ENCODE measurements around the gene SPTAN1. TPM values are rescaled to one million over a fixed set of nuclear protein-coding genes. Genes with fewer than 3 reads are reported as not detected.

The SPTAN1 gene
- polyA plus RNA-seq, 1 donor from 2014 or later = 287 TPM

DNA sequence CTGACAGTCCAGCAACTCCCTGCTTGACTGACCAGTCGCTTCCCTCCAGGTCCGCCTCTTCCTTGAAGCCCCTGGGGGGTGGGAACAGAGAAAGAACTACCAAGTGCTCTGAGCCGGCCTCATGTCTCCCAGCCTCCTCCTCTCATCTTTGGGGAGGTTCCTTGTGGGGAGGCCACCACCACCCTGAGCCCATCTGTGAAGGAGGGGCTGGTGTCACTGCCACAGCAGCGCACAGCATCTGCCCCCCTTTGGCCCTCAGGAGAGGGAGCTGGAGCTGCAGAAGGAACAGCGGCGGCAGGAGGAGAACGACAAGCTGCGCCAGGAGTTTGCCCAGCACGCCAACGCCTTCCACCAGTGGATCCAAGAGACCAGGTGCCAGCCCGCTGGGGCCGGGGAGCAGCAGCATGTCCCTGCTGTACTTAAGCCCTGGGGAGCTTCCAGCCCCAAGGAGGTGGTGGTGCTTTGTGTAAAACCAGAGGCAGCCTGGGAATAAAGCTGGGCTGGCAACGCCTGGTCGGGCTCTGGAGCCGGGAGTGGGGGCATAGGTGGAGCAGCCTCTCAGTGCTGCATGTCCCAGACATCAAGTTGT lies 74.8 kb downstream of the SPTAN1 start:
- H3K9ac ChIP-seq (ENCODE audit: low read length) = no peak overlapping the region
- peaks cover 21% of the 10 kb centered on the region for H3K36me3 ChIP-seq (ENCODE audit: insufficient read depth, low read length)
- H3K27ac ChIP-seq (ENCODE audit: low read length) = no peak overlapping the region

DNA sequence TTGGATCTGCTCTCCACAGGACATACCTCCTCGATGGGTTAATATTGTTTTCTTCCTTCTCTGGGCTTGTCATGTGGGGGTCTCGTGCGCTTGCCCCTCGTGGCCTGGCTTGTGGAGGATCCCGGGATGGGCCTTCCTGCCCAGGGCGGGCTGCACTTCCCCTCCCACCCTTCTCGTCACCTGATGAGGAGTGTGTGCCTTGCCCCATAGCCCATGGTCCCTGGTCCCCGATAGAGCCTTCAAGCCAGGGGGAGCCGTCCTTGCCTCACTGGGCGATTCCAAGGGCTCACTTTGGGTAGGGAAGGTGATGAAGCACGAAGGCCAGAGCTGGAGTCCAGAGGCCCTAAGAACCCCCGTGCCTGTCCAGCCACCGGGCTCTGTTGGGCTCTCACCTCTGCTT lies 75.5 kb downstream of the SPTAN1 start:
- Histone ChIP-seq H3K27ac (ENCODE audit: low read length) (no peak overlapping the region), H3K4me3 (ENCODE audit: low read length) (no peak overlapping the region), H3F3A (ENCODE audit: insufficient read depth, low read length, poor library complexity, severe bottlenecking) (no peaks in the 10 kb centered on the region), H4K20me1 (ENCODE audit: insufficient read depth) (no peaks in the 10 kb centered on the region), H3K79me2 (replicated peaks; ENCODE audit: insufficient read depth, low read length) (no peaks in the 10 kb centered on the region), H3K4me2 (ENCODE audit: low read length) (no peak overlapping the region), H2AFZ (ENCODE audit: low read depth, low read length) (no peak overlapping the region), H3K9me3 (ENCODE audit: low read length) (no peaks in the 10 kb centered on the region), H3K9ac (ENCODE audit: low read length) (no peak overlapping the region), H3K27me3 (ENCODE audit: insufficient read depth, low read depth, low read length) (no peaks in the 10 kb centered on the region), H3K9me2 (ENCODE audit: insufficient read depth, low read length) (no peaks in the 10 kb centered on the region), H3K36me3 (ENCODE audit: insufficient read depth, low read length) (peaks cover 21% of the 10 kb centered on the region)
- no peak for TF ChIP-seq RAD21 (conservative IDR thresholded peaks at IDR 0.05)

More for the DNA sequence above, 74.8 kb downstream of the SPTAN1 start:
- H3K79me2 ChIP-seq (replicated peaks; ENCODE audit: insufficient read depth, low read length) = no peaks in the 10 kb centered on the region
- no peak overlapping the region for H3K4me2 ChIP-seq (ENCODE audit: low read length)
- H2AFZ ChIP-seq (ENCODE audit: low read depth, low read length) = no peak overlapping the region
- no peaks in the 10 kb centered on the region for H3F3A ChIP-seq (ENCODE audit: insufficient read depth, low read length, poor library complexity, severe bottlenecking)
- no peaks in the 10 kb centered on the region for H4K20me1 ChIP-seq (ENCODE audit: insufficient read depth)
- no peaks in the 10 kb centered on the region for H3K27me3 ChIP-seq (ENCODE audit: insufficient read depth, low read depth, low read length)
- TF ChIP-seq TAF1 (IDR thresholded peaks at IDR 0.05; ENCODE audit: low read depth) (no peak), SMC3 (conservative IDR thresholded peaks at IDR 0.05; ENCODE audit: poor library complexity) (no peak), MXI1 (conservative IDR thresholded peaks at IDR 0.05; ENCODE audit: poor library complexity, severe bottlenecking) (no peak), POLR2AphosphoS5 (IDR thresholded peaks at IDR 0.05) (no peak), EP300 (conservative IDR thresholded peaks at IDR 0.05; ENCODE audit: poor library complexity, severe bottlenecking) (no peak), RAD21 (conservative IDR thresholded peaks at IDR 0.05) (no peak)
- TF ChIP-seq, protein P1, sequence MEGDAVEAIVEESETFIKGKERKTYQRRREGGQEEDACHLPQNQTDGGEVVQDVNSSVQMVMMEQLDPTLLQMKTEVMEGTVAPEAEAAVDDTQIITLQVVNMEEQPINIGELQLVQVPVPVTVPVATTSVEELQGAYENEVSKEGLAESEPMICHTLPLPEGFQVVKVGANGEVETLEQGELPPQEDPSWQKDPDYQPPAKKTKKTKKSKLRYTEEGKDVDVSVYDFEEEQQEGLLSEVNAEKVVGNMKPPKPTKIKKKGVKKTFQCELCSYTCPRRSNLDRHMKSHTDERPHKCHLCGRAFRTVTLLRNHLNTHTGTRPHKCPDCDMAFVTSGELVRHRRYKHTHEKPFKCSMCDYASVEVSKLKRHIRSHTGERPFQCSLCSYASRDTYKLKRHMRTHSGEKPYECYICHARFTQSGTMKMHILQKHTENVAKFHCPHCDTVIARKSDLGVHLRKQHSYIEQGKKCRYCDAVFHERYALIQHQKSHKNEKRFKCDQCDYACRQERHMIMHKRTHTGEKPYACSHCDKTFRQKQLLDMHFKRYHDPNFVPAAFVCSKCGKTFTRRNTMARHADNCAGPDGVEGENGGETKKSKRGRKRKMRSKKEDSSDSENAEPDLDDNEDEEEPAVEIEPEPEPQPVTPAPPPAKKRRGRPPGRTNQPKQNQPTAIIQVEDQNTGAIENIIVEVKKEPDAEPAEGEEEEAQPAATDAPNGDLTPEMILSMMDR (IDR thresholded peaks at IDR 0.05; ENCODE audit: poor library complexity, severe bottlenecking) = no peak
- H3K4me3 ChIP-seq (ENCODE audit: low read length) = no peak overlapping the region
- no peaks in the 10 kb centered on the region for H3K9me3 ChIP-seq (ENCODE audit: low read length)
- H3K9me2 ChIP-seq (ENCODE audit: insufficient read depth, low read length) = no peaks in the 10 kb centered on the region

DNA sequence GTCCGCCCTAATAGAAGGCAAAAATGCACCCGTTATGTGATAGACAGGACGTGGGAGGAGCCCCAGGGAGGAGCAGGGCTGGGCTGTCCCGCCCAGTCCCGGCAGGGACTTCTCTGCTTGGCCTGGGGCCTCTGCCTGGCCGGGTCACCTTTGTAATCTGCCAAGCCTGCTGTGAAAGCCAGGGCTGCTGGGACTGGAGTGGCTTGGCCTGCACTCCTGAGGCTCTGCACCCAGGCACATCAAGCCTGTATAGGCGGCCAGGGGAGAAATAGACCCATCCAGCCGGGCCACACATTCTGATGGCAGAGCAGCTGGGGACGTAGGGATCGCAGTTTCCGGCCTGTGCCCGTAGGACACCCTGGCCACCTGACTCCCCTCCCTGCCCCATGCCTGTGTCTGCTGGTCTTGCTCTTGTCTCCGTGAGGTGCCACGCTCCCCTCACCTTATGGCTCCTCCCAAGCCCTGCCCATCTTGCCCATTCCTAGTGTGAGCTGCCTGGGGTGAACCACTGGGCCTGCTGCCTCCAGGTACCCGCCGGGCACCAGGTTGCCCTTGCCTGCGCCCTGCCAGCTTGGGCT lies 76.2 kb downstream of the SPTAN1 start:
- Histone ChIP-seq H2AFZ (ENCODE audit: low read depth, low read length) (no peak overlapping the region), H3K9me2 (ENCODE audit: insufficient read depth, low read length) (no peaks in the 10 kb centered on the region), H3K79me2 (replicated peaks; ENCODE audit: insufficient read depth, low read length) (no peaks in the 10 kb centered on the region), H3K9me3 (ENCODE audit: low read length) (no peaks in the 10 kb centered on the region), H3K4me2 (ENCODE audit: low read length) (no peak overlapping the region), H3F3A (ENCODE audit: insufficient read depth, low read length, poor library complexity, severe bottlenecking) (no peaks in the 10 kb centered on the region), H3K9ac (ENCODE audit: low read length) (no peak overlapping the region), H3K27ac (ENCODE audit: low read length) (no peak overlapping the region), H4K20me1 (ENCODE audit: insufficient read depth) (no peaks in the 10 kb centered on the region), H3K36me3 (ENCODE audit: insufficient read depth, low read length) (peaks cover 21% of the 10 kb centered on the region), H3K4me3 (ENCODE audit: low read length) (no peak overlapping the region), H3K27me3 (ENCODE audit: insufficient read depth, low read depth, low read length) (no peaks in the 10 kb centered on the region)
- TF ChIP-seq EZH2 (IDR thresholded peaks at IDR 0.05; ENCODE audit: borderline replicate concordance, insufficient read depth, low read length, poor library complexity, severe bottlenecking) (no peak), RAD21 (conservative IDR thresholded peaks at IDR 0.05) (no peak), MXI1 (conservative IDR thresholded peaks at IDR 0.05; ENCODE audit: poor library complexity, severe bottlenecking) (no peak), SMC3 (conservative IDR thresholded peaks at IDR 0.05; ENCODE audit: poor library complexity) (no peak), POLR2AphosphoS5 (IDR thresholded peaks at IDR 0.05) (no peak), TAF1 (IDR thresholded peaks at IDR 0.05; ENCODE audit: low read depth) (no peak), EP300 (conservative IDR thresholded peaks at IDR 0.05; ENCODE audit: poor library complexity, severe bottlenecking) (no peak)
- TF ChIP-seq, protein P2, sequence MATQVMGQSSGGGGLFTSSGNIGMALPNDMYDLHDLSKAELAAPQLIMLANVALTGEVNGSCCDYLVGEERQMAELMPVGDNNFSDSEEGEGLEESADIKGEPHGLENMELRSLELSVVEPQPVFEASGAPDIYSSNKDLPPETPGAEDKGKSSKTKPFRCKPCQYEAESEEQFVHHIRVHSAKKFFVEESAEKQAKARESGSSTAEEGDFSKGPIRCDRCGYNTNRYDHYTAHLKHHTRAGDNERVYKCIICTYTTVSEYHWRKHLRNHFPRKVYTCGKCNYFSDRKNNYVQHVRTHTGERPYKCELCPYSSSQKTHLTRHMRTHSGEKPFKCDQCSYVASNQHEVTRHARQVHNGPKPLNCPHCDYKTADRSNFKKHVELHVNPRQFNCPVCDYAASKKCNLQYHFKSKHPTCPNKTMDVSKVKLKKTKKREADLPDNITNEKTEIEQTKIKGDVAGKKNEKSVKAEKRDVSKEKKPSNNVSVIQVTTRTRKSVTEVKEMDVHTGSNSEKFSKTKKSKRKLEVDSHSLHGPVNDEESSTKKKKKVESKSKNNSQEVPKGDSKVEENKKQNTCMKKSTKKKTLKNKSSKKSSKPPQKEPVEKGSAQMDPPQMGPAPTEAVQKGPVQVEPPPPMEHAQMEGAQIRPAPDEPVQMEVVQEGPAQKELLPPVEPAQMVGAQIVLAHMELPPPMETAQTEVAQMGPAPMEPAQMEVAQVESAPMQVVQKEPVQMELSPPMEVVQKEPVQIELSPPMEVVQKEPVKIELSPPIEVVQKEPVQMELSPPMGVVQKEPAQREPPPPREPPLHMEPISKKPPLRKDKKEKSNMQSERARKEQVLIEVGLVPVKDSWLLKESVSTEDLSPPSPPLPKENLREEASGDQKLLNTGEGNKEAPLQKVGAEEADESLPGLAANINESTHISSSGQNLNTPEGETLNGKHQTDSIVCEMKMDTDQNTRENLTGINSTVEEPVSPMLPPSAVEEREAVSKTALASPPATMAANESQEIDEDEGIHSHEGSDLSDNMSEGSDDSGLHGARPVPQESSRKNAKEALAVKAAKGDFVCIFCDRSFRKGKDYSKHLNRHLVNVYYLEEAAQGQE (IDR thresholded peaks at IDR 0.05; ENCODE audit: borderline replicate concordance) = no peak
- TF ChIP-seq, protein P1 (IDR thresholded peaks at IDR 0.05; ENCODE audit: poor library complexity, severe bottlenecking) = no peak
